ENCODE data around the gene LCE1A.

LCE1A gene

GRCh38 chr1:152827173-152827572 is at the start of gene LCE1A:
LCE1A (plus strand) TSS chr1:152827473; CDS start chr1:152827473, 0 bp downstream.
- DNase-seq = no peak

- no peak for DNase-seq
Measured at GRCh38 chr1:152777510-152778137, 49.6 kb upstream of the LCE1A start.

GRCh38 chr1:152783095-152783494 is 44.2 kb upstream of the LCE1A start:
- no peak for DNase-seq

GRCh38 chr1:152786077-152786476 is 41.2 kb upstream of the LCE1A start, which contains the start of gene LCE1E:
LCE1E (plus strand) TSS chr1:152786257; CDS start chr1:152787300, 1,043 bp downstream.
- DNase-seq = no peak

- DNase-seq = no peak
Measured at GRCh38 chr1:152795686-152796085, 31.6 kb upstream of the LCE1A start.

GRCh38 chr1:152796421-152796820 is 30.9 kb upstream of the LCE1A start, which contains the start of gene LCE1D:
LCE1D (plus strand) TSS chr1:152796721; CDS start chr1:152797795, 1,074 bp downstream.
- DNase-seq = no peak

- no peak for DNase-seq
Measured at GRCh38 chr1:152801333-152801732, 25.9 kb upstream of the LCE1A start.

- DNase-seq = no peak
Measured at GRCh38 chr1:152806576-152806975, 20.7 kb upstream of the LCE1A start, which contains the start of gene LCE1C. LCE1C (minus strand) TSS chr1:152806651; CDS start chr1:152805478, 1,173 bp downstream.

- no peak for DNase-seq
Measured at GRCh38 chr1:152811050-152811449, 16.2 kb upstream of the LCE1A start.

- DNase-seq = no peak
Measured at GRCh38 chr1:152811671-152812070, 15.6 kb upstream of the LCE1A start, which contains the start of gene LCE1B. LCE1B (plus strand) TSS chr1:152811971; CDS start chr1:152812447, 476 bp downstream.

- DNase-seq = no peak
Measured at GRCh38 chr1:152817309-152817708, 10.0 kb upstream of the LCE1A start.

- no peak for DNase-seq
Measured at GRCh38 chr1:152823294-152823693, 4.0 kb upstream of the LCE1A start.

GRCh38 chr1:152824964-152825363 is 2.3 kb upstream of the LCE1A start:
- no peak for DNase-seq

GRCh38 chr1:152836870-152837269 is 9.6 kb downstream of the LCE1A start:
- DNase-seq = no peak

GRCh38 chr1:152842556-152842955 is 15.3 kb downstream of the LCE1A start, which contains the start of gene LCE6A:
LCE6A (plus strand) TSS chr1:152842856; CDS start chr1:152843521, 665 bp downstream.
- no peak for DNase-seq

- no peak for DNase-seq
Measured at GRCh38 chr1:152855661-152856060, 28.4 kb downstream of the LCE1A start.

- DNase-seq = no peak
Measured at GRCh38 chr1:152858062-152858461, 30.8 kb downstream of the LCE1A start.

GRCh38 chr1:152859696-152860095 is 32.4 kb downstream of the LCE1A start, which contains the start of gene LCE7A:
LCE7A (plus strand) TSS chr1:152859996; CDS start chr1:152860698, 702 bp downstream.
- DNase-seq = no peak

- no peak for DNase-seq
Measured at GRCh38 chr1:152860129-152860528, 32.9 kb downstream of the LCE1A start.

- no peak for DNase-seq
Measured at GRCh38 chr1:152861374-152861773, 34.1 kb downstream of the LCE1A start.

GRCh38 chr1:152864443-152864842 is 37.2 kb downstream of the LCE1A start:
- DNase-seq = no peak

GRCh38 chr1:152866321-152866720 is 39.0 kb downstream of the LCE1A start:
- no peak for DNase-seq

GRCh38 chr1:152869808-152870419 is 42.6 kb downstream of the LCE1A start:
- DNase-seq = no peak

Data from CD4-positive, alpha-beta T cell treated with Interleukin-15 for 1 hour (primary cell).